Prostate gland (tissue), 2 donors: ENCODE data around the gene KRTAP4-8. TPM values are rescaled to one million over a fixed set of nuclear protein-coding genes. Genes with fewer than 3 reads are reported as not detected.
"Not testable (repeated sequence)": the region's sequence is repeated elsewhere in the genome, so short reads cannot be mapped to it uniquely, and the experiment has no call there.

ENCODE experiments used
- DNase-seq: peaks from one replicate; pipeline ENCODE4 v3.0.0-alpha.2; 2019; ENCODE audit warnings: low spot score
- H3K27ac ChIP-seq, 2 donors: fragments of 200-600 bp; sonication (generic); 2 replicates each; pipeline ENCODE4 v1.5.1; 2017 to 2019
- H3K27me3 ChIP-seq: fragments of 200-600 bp; sonication (generic); replicated peaks from 2 replicates; pipeline ENCODE4 v1.5.1; 2019; ENCODE audit not compliant: insufficient read depth
- H3K36me3 ChIP-seq, 2 donors: fragments of 200-600 bp; sonication (generic); 1 replicate in 1 of 2; 2 replicates in 1 of 2; pipeline versions ENCODE4 v1.5.1 to v1.8.1; 2017 to 2019
- H3K4me1 ChIP-seq: fragments of 200-600 bp; sonication (generic); replicated peaks from 2 replicates; pipeline ENCODE4 v1.5.1; 2019
- H3K4me3 ChIP-seq, 2 donors: fragments of 200-600 bp; sonication (generic); 2 replicates each; pipeline ENCODE4 v1.5.1; 2017 to 2019
- H3K9me3 ChIP-seq: fragments of 200-600 bp; sonication (generic); 2 replicates; pipeline ENCODE4 v1.5.1; 2017
- POLR2A ChIP-seq: fragments of 450-650 bp; IDR thresholded peaks from one replicate; pipeline ENCODE4 v1.6.1; 2016; ENCODE audit warnings: antibody characterized with exemption, mild to moderate bottlenecking
- POLR2AphosphoS5 ChIP-seq: sonication (generic); formaldehyde crosslinking; IDR thresholded peaks from one replicate; pipeline ENCODE4 v1.6.1; 2017; ENCODE audit warnings: antibody characterized with exemption
- WGBS: methylation state at CpG from one replicate; pipeline ENCODE4 v1.1.5; 2018; 5-methylcytosine and 5-hydroxymethylcytosine counted together
- intact Hi-C: fragments of 100-400 bp; cut with DNase I; formaldehyde crosslinking; loops from one replicate; pipeline ENCODE4 v1.14.2; 2022
- total RNA-seq, 2 donors: library from RNA; depleted of rRNA; stranded (reverse); fragments of >200 nt; gene quantifications; one replicate each; pipeline ENCODE4 v1.1.0, GENCODE V29; 2016
- TF ChIP-seq, protein P1 (sequence below), 4 experiments: fragments of 200-600 bp in 2 of 4; fragments of 450-650 bp in 2 of 4; sonication (generic) in 2 of 4; IDR thresholded peaks; 1 replicate in 3 of 4; 2 replicates in 1 of 4; pipeline ENCODE4 v1.5.1; 2016 to 2019; ENCODE audit warnings: antibody characterized with exemption in 4 of 4, mild to moderate bottlenecking in 2 of 4, moderate library complexity in 2 of 4

The KRTAP4-8 gene
- total RNA-seq, 2 donors from 2014 or later: not detected

DNA sequence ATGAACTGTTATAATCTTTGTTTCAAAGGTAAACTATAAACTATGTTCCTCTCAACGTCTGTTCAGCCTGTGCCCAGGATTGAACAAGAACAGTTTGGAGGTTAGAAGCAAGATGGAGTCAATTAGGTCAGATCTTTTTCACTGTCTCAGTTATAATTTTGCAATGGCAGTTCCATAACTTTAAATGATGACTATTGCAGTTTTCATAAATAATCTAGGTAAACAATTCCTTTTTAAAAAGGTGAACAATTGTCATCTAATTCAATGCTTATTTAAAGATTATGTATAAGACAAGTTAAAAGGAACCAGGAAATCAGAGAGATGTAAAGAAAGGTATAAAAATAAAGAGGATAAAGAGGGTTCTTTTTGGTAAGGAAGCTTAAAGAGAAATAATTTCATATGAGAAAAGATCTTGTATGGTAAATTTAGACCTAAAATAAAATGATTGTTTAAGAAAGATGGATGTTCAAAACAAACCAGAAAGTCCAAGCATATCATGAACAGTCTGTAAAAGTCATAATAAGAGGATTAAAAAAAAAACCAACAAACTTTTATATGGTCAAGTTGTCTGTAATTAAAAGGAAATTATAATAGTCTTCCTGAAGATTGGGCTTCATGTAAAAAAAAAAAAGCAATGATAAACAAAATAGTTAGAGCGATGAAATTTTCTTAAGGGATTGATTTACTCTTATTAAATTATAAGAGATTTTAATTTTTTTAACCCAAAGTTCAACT, 13.4 kb upstream of the KRTAP4-8 start:
- H3K27ac ChIP-seq: no peak overlapping the region
- intact Hi-C loops: no loop called here
- H3K4me3 ChIP-seq: no peak overlapping the region
- H3K36me3 ChIP-seq: no peaks in the 10 kb centered on the region
- TF ChIP-seq, protein P1, sequence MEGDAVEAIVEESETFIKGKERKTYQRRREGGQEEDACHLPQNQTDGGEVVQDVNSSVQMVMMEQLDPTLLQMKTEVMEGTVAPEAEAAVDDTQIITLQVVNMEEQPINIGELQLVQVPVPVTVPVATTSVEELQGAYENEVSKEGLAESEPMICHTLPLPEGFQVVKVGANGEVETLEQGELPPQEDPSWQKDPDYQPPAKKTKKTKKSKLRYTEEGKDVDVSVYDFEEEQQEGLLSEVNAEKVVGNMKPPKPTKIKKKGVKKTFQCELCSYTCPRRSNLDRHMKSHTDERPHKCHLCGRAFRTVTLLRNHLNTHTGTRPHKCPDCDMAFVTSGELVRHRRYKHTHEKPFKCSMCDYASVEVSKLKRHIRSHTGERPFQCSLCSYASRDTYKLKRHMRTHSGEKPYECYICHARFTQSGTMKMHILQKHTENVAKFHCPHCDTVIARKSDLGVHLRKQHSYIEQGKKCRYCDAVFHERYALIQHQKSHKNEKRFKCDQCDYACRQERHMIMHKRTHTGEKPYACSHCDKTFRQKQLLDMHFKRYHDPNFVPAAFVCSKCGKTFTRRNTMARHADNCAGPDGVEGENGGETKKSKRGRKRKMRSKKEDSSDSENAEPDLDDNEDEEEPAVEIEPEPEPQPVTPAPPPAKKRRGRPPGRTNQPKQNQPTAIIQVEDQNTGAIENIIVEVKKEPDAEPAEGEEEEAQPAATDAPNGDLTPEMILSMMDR (IDR thresholded peaks at IDR 0.05): no peak
- TF ChIP-seq POLR2A (no peak), POLR2AphosphoS5 (no peak)
- DNase-seq: no peak
- no peaks in the 10 kb centered on the region for H3K4me1 ChIP-seq
- no peaks in the 10 kb centered on the region for H3K27me3 ChIP-seq
- WGBS: 79% methylated on average over 2 of the region's 2 CpGs
- H3K9me3 ChIP-seq: no peaks in the 10 kb centered on the region

DNA sequence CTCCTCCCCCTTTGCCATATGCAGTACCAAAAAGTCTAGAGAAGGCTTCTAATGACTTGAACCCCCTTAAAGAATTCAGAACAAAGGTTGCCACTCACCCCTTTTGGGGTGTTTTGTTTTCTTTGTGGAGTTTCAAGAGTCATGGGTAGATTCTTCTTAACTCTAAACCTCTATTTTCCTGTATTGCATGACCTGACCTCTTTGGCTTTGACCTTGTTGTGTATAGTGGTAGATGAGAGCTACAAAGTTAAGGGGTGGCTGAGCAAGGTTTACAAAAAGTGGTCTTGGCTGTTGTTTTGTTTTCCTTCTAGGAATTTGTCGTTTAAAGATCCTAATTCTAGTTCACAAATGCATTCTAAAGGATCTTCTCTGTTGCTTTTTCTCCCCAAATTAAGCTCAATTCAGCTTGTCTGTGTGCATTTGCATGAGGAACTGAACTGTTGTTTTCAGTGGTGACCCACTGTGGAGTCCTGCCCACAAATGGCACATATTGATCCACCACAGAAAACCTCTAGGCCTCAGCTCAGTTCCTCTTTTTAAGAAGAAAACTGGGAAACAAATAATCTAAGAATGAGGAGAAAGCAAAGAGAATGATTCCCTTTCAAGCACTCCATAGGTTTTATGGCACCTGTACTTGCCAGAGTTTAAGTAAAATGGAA, 10.9 kb upstream of the KRTAP4-8 start:
- intact Hi-C loops: not testable (repeated sequence)
- WGBS: 0% methylated on average over 1 of the region's 1 CpG

DNA sequence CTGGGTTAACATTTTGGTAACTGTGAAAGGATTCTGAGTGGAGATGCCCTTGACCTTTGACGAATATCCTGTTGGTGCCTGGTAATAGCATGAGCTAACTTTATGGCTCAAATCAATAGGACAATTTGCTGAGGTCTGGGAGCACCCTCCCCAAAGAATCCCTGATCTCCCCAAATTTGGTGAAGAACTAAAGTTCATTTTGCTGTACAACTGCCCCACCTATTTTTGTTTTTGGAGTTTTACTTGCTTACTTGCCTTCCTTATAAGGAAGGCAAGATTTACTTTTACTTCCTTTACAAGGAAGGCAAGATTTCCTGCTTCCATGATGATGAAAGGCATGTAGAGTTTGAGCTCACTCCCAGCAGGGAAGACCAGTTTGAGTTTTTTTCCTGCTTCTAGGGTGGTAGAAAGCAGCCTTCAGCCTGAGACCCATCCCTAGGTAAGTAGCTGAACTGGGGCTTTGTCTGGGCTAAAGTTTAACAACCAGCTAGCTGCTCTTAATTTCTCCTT, 10.1 kb upstream of the KRTAP4-8 start:
- H3K4me3 ChIP-seq: no peak overlapping the region
- H3K9me3 ChIP-seq: no peaks in the 10 kb centered on the region
- H3K27ac ChIP-seq: no peak overlapping the region
- DNase-seq: no peak
- intact Hi-C loops: no loop called here
- H3K27me3 ChIP-seq: no peaks in the 10 kb centered on the region
- TF ChIP-seq POLR2AphosphoS5: no peak
- TF ChIP-seq, protein P1 (IDR thresholded peaks at IDR 0.05): no peak
- no peak for TF ChIP-seq POLR2A
- no peaks in the 10 kb centered on the region for H3K36me3 ChIP-seq
- 84% methylated on average over 1 of the region's 1 CpG for WGBS
- H3K4me1 ChIP-seq: no peaks in the 10 kb centered on the region

More for the DNA sequence above, 10.9 kb upstream of the KRTAP4-8 start:
- not testable (repeated sequence) for DNase-seq, H3K4me3 ChIP-seq, H3K4me1 ChIP-seq, H3K36me3 ChIP-seq, H3K9me3 ChIP-seq, H3K27ac ChIP-seq, H3K27me3 ChIP-seq

DNA sequence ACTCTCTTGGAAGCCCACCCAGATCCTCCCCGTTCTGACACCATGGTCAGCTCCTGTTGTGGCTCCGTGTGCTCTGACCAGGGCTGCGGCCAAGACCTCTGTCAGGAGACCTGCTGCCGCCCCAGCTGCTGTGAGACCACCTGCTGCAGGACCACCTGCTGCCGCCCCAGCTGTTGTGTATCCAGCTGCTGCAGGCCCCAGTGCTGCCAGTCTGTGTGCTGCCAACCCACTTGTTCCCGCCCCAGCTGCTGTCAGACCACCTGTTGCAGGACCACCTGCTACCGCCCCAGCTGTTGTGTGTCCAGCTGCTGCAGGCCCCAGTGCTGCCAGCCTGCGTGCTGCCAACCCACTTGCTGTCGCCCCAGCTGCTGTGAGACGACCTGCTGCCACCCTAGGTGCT, 7.4 kb upstream of the KRTAP4-8 start, which contains the start of gene KRTAP4-9:
Gene KRTAP4-9, plus strand, starts transcription at position 43 of the 400 bp plus-strand sequence. Its CDS starts 0 bp downstream, at position 43.
- H3K27me3 ChIP-seq, H3K9me3 ChIP-seq, H3K4me3 ChIP-seq, H3K27ac ChIP-seq, intact Hi-C loops, H3K36me3 ChIP-seq, DNase-seq, H3K4me1 ChIP-seq: not testable (repeated sequence)
- WGBS: 81% methylated on average over 7 of the region's 10 CpGs

DNA sequence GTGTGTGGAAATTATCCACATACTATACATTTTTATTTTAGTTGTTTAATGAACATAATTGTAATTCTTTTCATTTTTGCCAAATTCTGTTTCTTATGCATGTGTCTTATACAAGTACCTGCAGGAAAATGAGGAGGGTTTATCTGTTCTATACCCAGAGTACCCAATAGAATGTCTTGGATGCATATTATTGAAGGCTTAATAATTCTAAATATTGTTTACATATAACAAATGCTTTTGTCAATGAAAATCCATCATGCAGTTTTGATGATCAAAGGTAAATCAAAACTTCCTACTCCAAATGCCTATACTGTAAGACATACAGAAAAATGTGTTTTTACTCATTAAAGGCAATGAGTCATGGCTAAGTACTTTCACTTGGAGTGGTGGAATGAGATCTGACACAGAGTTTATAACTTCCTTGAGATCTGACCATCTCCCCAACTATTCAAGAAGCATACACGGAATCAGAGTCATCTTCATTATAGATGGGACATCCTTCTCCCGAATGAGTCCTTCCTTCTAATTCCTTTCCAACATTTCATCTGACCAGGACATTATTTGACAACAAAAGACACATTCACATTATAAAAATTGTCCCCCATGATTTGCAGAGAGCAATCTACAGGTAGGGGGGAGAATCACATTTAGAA, 6.6 kb upstream of the KRTAP4-8 start:
- H3K27ac ChIP-seq, intact Hi-C loops, H3K9me3 ChIP-seq, H3K4me1 ChIP-seq, H3K4me3 ChIP-seq, DNase-seq, H3K27me3 ChIP-seq, H3K36me3 ChIP-seq: not testable (repeated sequence)
- WGBS: 44% methylated on average over 2 of the region's 2 CpGs

DNA sequence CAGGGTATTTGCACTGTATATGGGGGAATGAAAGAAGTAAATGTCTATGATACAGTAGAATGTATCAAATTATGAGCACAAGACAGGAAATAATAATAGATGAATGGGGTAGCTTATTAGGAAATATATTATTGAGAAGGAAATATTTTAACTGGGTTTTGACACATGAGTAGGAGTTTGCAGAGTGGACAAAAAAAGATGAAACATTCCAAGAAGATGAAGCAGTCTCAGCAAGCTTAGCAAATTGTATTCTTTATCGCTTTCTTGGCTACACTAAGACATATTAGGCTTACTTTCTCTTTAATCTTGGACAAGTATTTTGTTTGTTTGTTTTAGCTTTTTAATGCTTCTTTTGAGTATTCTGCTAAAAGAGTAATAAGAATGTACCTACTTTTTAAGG, 6.0 kb upstream of the KRTAP4-8 start:
- no peak overlapping the region for H3K27ac ChIP-seq
- H3K9me3 ChIP-seq: no peaks in the 10 kb centered on the region
- no peaks in the 10 kb centered on the region for H3K4me1 ChIP-seq
- no peak for DNase-seq
- WGBS: 93% methylated on average over 1 of the region's 1 CpG
- TF ChIP-seq, protein P1 (IDR thresholded peaks at IDR 0.05): no peak
- no peak for TF ChIP-seq POLR2AphosphoS5
- no peak for TF ChIP-seq POLR2A
- H3K36me3 ChIP-seq: no peaks in the 10 kb centered on the region
- no peak overlapping the region for H3K4me3 ChIP-seq
- H3K27me3 ChIP-seq: no peaks in the 10 kb centered on the region
- intact Hi-C loops: no loop called here
